Fibroblast of villous mesenchyme (primary cell): ENCODE measurements around the gene UBASH3B. TPM values are rescaled to one million over a fixed set of nuclear protein-coding genes. Genes with fewer than 3 reads are reported as not detected.
A peak's percentile ranks its signal among the peaks of the same experiment; 100 is the strongest.

Experiments used
- DNase-seq: peaks from one replicate; pipeline ENCODE4 v3.0.0-alpha.2; 2010; ENCODE audit warnings: low read depth
- H3K4me3 ChIP-seq: 2 replicates; pipeline ENCODE4 v1.5.1; 2011; ENCODE audit warnings: low read depth, mild to moderate bottlenecking, low read length
- CTCF ChIP-seq: IDR thresholded peaks from 2 replicates; pipeline ENCODE4 v1.5.1; 2012; ENCODE audit warnings: low read depth, mild to moderate bottlenecking, low read length; ENCODE audit not compliant: insufficient read depth
- total RNA-seq: library from RNA; depleted of rRNA; stranded (reverse); fragments of >200 nt; gene quantifications from 2 replicates; pipeline ENCODE4 v1.2.3, GENCODE V29; 2012

The UBASH3B gene
- total RNA-seq, 1 donor, result 30.7 TPM

- no peak for TF ChIP-seq CTCF
- H3K4me3 ChIP-seq, result no peak overlapping the region
- DNase-seq, result peak; percentile 81
Measured at GRCh38 chr11:122721201-122721963, 65.9 kb downstream of the UBASH3B start.

GRCh38 chr11:122721964-122722266 lies 66.4 kb downstream of the UBASH3B start:
- DNase-seq, result peak; percentile 95
- H3K4me3 ChIP-seq, result no peak overlapping the region
- TF ChIP-seq CTCF, result no peak

- no peak for DNase-seq
- no peak overlapping the region for H3K4me3 ChIP-seq
- no peak for TF ChIP-seq CTCF
Measured at GRCh38 chr11:122723106-122723505, 67.6 kb downstream of the UBASH3B start.

- TF ChIP-seq CTCF, result no peak
Measured at GRCh38 chr11:122723576-122723975, 68.1 kb downstream of the UBASH3B start.

GRCh38 chr11:122724520-122724919 lies 69.0 kb downstream of the UBASH3B start:
- no peak for DNase-seq
- TF ChIP-seq CTCF, result no peak
- H3K4me3 ChIP-seq, result no peak overlapping the region

More at GRCh38 chr11:122723576-122723975, 68.1 kb downstream of the UBASH3B start:
- H3K4me3 ChIP-seq, result no peak overlapping the region
- DNase-seq, result no peak

GRCh38 chr11:122726028-122726427 lies 70.5 kb downstream of the UBASH3B start:
- H3K4me3 ChIP-seq, result no peak overlapping the region
- TF ChIP-seq CTCF, result no peak
- no peak for DNase-seq
